Left hindlimb (tissue), 1 donor: ENCODE results near the gene PTPRM.
A peak's percentile ranks its signal among the peaks of the same experiment; 100 is the strongest.
"Not testable (repeated sequence)": the region's sequence is repeated elsewhere in the genome, so short reads cannot be mapped to it uniquely, and the experiment has no call there.

ENCODE experiments used
- DNase-seq: peaks from one replicate; pipeline ENCODE4 v3.0.0-alpha.2; 2018

PTPRM gene

DNA sequence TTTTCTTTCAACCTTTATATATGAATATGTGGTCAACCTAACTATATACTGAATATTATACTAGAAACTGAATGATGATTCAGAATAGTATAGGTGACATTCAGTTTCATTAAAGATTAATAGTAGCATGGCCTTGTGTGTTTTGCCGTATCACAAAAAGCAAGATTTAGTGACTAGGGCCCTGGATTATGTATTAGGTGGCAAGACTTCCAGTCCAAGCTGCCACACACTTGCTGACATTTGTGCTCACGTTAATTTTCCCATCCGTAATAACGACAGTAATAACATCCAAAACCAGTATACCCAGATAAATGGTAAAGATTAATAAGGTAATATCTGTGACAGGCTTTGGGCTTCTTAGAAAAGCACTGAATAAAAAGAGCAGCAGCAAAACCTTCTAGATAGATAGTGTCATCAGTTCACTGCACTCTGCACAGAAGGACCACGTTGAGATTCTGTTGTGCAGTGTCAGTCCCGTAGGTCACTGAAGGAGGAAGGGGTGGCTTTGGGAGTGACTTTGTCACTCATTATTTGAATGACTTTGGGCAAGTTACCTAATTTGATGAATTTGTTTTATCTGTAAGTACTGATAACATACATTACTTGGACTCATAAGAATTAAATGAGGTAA is 451.7 kb downstream of the PTPRM start:
- DNase-seq: no peak

DNA sequence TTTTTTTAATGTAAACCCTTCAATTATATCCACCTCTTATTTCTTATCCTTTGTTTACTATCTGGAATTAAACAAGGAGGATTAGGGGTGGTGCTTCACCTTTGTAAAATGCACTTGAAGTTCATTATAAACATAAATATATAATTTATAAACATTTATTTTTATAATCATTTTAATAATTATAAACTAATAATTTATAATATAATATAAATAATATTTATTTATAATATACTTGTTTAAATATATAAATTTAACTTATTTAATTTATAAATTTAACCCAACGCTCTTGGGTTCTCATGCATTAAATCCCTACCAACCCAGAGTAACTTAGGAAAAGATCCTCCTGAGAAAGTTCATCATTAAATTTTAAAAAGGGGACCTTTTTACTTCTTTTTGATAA is 452.5 kb downstream of the PTPRM start:
- DNase-seq: no peak

DNA sequence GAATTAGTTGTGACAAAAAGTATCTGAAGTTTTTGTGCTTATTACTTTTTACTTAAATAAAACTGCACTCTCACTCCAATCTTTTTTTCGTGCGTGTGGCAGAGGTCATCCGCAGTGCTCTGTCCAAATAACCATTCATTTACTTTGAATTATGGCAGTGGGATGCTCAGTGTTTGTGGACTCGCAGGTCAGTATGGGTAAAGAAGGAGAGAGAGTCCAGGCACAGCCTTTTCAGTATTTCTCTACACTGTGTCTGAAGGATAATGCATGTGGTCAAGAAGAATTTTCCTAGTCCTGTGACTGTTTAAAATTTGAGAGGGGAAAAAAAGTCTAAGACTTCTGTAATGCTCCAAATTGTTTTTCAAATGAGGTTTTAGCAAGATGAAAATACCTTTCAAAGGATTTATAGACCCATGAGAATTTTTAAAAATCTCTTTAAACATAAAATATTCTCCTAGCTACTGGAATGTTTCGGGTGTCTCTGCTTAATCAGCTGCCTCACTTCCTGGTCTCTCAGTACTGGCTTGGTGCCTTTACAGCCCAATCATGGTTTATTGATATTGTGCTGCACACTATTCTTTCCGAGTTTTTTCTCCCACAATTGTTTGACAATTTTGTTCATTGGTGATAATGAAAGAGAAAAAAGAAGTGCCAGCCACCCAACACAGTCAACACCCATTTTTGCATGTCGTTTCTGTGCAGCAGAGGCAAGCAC is 453.2 kb downstream of the PTPRM start:
- DNase-seq: no peak

DNA sequence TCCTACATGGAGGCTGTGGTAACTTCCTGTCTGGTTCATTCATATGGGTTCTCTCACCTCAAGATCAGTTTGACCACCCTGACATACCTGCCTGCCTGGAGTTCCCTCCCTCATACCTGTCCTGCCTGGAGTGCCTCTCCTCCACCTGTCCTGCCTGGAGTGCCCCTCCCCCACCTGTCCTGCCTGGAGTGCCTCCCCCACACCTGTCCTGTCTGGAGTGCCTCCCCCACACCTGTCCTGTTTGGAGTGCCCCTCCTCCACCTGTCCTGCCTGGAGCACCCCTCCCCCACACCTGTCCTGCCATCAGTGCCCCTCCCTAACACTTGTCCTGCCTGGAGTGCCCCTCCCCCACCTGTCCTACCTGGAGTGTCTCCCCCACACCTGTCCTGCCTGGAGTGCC is 461.9 kb downstream of the PTPRM start:
- DNase-seq: no peak

DNA sequence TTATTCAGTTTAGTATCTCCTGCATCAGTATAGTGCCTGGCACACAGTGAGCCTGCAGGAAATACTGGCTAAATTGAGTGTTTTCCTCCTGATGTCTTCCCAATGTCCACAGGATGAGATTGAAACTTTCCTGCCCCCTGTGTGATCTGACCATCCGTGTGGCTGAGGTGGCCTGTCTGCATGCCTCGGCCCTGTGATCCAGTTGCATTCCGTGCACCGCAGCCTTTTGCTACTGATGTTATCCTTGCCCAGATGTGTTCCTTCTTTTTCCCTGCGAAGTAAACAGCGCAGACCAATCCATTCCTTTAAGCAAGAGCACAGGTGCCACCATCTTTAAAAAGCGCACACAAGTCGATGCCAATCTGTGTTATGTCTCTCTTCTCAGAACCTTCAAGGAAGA is 462.6 kb downstream of the PTPRM start:
- no peak for DNase-seq

DNA sequence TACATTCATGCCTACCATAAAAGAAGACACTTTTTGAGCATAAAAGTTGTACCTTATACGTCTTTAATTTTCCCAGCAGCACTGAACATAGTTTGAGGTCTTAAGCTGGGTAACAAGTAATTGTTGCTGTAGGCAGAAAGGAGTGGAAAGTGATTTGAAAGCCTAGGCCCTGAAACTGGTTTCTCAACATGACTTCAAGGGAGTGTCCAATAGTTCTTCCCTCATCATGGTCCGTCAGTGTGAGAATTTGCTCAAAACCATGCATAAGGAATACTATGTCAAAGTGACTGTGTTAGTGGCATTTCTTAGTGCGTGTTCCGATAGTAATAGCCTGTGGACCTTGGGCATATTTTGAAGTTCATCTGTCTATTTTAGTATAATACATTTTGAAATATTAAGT is 463.1 kb downstream of the PTPRM start:
- DNase-seq: no peak

DNA sequence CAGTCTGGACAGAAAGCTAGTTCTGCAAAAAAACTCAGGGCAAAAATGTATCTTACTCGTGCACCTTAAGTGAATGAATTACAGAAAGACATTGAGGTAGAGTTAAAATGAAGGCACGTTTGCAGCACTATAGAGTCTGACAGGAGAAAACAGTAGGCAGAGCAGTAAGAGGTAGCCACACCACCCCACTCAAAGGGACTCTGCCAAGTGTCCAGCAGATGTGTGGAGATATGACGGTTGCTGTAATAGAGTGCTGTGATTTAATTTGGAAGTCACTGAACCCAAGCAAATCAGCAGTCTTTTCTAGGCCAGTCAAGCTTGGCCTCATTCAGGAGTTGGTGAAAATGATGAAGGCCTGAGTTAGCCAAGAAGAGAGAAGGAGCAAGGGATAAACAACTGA is 464.4 kb downstream of the PTPRM start:
- no peak for DNase-seq

DNA sequence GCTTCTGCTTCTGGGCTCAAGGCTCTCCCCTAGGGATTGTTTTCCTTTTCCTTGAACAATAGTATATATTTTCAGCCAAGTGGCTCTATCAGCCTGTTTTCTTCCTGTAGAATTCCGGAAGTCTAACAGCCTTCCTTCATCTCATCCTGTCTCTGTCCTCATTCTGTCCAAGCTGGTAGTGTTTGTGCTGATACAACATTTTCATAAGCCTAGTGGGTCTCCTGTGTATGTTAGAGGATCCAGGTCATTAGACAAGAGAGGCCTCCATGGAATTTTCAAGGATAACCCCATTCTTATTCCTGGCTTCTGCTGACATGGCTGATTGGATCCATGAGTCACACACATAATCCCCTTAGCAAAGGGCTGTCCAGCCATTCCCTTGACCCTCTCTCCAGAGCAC is 467.6 kb downstream of the PTPRM start:
- DNase-seq: no peak

DNA sequence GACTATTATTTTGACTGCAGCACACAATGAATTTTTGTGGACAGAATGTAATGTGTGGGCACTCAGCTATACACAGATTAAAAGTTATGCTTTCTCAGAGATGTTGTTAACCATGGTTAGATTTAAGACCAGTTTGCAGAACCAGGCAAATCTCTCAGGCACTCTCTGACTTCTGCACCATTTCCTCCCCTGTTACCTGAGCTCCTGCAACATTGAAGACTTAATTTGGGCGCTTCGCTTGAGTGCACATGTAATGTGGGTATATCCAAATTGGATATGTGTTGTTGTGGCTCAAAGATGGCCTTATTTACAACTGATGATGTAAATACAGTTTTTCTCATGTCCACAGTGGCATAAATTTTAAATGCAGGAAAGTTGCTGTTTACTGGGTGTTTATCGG is 469.4 kb downstream of the PTPRM start:
- DNase-seq: no peak

DNA sequence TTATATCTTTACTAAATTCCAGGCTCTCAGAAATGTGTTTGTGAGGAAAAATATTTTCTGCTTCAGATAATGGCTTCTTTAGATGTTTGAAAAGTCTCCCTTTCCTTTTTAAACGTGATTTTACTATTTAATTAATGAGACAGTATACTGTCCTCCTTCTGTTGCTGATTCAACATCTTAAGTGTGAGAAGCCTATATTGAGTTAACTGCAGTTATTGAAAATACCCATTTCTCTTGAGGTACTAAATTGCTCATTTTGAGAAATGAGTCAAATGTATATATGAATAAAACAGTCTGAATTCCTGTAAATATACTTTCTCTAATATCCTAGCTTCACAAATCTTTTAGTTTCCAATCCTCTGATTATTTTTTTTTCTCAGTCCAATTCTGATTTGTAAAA is 470.2 kb downstream of the PTPRM start:
- DNase-seq: no peak

DNA sequence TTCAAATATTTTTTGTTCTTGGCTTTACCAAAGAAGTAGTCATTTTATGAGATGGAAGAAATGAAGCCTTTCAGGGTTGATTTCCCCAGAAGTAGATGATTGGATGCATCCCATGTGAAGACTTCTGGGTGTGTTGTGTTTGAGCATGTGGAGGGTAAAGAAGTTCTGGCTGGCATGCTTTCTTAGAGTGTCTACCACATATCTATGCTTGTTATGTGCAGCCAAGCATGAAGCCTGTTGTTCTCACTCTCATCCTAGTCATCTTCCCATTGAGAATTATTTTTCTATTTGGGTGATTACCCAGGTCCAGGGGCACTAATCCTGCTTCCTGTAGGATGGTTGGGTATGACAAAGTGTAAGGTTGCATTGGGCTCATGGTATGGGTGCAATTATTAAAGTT is 472.9 kb downstream of the PTPRM start:
- DNase-seq: no peak

DNA sequence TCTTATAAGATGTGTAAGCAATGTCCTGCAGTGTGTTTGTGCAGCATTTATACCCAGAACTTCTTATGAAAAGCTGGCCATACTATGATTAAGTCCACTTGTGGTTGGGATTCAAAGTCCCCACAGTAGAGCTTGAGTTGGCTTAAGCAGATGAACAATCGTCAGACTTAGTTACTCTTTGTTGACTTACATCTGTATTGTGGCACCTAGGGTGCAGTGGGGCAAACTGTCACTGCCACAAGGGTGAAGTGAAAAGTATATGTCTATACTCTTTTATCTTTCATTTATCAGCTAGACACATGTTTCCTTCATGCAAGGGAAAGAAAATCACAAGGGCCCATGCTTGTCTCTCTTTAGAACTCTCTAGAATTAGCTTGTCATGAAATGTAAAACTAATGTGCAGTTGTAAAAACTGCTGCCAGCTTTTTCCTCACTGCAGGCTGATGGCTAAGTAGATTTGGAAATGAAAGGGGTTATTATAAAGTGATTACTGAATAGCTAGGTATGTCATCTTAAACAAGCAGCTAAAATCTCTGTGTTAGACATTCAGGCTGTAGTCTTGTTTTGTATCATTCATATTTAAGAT is 474.5 kb downstream of the PTPRM start:
- DNase-seq: no peak

DNA sequence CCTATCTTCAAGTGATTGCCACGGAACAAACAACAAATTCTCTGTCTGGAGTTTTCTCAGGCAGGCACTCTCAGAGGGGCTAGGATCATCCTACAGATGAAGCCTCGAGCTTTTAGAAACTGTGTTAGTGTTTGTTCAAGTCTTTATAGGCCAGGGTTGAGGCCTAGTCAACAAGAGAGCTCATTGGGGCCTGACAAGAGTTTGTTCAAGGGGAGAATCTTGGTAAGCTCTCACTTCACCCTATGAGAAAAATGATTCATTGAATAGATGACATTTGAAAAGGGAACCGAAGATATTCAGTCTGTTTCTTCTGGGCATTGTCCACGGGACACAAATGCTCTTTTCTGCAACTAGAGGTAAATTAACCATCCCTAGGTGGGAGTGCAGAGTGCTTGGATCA is 476.9 kb downstream of the PTPRM start:
- no peak for DNase-seq

DNA sequence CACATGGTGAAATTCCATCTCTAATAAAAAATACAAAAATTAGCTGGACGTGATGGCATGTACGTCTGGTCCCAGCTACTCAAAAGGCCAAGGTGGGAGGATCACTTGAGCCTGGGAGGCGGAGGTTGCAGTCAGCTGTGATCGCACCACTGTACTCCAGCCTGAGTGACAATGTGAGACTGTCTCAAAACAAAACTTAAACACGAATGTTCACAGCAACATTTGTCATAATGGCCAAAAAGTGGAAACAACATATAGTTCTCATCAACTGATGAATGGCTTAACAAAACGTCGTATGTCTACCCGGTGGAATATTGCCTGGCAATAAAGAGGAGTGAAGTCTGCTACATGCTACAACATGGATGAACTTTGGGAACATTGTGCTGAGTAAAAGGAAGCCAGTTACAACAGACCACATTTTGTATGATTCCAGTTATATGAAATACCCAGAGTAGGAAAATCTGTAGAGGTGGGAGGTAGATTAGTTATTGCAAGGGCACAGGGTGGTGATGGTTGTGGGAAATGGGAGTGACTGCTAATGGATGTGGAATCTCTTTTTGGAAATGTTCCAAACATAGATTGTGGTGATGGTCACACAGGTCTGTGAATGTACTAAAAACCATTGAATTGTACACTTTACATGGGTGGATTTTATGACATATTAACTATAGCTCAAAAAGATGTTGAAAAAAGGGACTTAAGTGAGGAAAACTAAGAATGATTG is 478.2 kb downstream of the PTPRM start:
- no peak for DNase-seq

DNA sequence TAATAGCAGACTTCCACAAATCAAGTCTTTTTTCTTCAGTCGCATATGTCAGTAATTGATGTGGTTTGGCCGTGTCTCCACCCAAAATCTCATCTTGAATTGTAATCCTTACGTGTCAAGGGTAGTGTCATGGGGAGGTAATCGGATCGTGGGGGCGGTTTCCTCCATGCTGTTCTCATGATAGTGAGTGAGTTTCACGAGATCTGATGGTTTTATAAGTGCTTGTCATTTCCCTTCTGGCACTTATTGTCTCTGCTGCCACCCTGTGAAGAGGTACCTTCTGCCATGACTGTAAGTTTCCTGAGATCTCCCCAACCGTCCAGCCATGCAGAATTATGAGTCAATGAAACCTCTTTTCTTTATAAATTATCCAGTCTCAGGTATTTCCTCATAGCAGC is 478.8 kb downstream of the PTPRM start:
- DNase-seq: no peak

DNA sequence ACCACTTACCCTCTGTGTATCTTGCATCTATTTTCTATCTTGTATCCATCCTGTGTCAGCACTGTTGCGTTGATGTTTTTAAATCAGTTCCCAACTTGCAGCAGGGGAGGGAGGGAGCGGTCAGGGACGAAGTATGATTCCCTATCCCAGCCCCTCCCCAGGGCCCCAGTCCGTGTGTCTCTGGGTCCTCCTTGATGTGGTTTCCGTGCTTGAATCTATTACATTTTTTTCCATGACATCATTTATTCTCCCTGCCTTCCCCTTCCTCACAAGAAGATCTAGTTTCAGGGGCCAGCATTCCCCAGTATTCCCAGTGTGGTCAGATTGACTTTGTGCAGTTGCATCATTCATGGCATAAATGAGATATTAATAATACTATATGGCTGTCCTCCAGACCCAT is 479.3 kb downstream of the PTPRM start:
- DNase-seq: no peak

DNA sequence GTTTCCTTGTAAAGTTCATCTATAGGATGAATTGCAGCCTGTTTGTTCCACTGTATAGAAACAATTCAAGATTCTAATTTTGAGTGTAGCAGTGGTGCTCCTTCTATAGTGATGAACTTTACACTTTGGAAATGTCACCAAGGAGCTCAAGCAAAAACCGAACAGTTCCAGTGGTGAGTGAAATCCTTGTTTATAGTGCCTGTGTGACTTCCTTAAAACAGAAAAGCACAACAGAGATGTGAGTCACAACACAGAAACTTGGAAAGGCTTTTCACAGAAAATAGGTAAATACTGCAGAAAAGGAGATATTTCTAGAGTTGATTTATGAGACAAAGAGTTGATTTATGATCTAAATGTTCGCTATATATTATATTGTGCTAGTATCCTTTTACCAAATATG is 482.0 kb downstream of the PTPRM start:
- DNase-seq: no peak

DNA sequence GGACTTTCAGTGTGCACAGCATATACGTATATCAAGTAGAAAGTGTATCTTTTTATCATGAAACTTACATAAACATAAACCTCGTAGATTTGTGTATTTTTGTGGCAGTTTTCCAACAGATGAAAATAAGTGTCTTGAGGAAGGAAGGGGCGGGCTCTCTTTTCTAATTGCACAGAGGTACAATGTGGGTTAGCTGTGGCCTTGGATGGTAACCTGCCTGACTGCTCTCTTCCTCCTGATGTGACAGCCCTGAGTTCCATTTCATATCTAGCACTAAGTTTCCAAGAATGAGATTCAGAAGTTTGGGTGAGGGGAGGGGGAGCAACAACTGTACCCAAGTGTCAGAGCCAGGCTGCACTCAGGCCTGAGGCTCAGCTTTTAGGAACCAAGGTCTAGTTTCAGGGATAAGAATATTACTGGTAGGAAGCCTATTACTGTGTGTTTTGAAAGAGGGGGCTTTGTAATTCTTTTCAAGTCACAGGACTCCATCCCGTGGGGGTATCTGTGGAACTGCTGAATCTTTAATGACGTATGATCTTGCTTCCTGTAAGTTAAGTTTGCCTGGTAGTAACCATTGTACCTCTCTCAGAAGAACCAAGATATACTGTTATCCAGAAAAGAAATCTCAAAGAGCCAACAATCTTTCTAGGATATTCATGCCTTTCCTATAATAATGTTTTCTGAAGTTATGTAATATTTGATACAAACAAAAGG is 483.7 kb downstream of the PTPRM start:
- peak; percentile 31 for DNase-seq

DNA sequence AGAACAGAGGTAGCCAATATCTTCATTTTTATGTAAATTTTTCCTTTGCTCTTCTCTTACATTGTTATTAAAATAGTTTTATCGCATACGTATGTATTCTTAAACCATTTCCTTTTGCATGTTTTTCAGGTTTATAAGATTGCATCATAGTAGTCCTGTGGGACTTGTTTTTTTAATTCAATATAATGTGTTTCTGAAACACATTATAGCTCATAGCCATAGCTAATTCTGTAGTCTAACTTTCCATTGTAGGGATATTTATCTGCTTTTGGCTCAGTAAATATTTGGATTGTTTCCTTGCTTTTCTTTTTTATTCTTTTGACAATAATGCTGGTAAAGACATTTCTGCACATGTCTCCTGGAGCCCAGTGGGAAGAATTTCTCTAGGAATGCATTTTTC is 484.3 kb downstream of the PTPRM start:
- no peak for DNase-seq

DNA sequence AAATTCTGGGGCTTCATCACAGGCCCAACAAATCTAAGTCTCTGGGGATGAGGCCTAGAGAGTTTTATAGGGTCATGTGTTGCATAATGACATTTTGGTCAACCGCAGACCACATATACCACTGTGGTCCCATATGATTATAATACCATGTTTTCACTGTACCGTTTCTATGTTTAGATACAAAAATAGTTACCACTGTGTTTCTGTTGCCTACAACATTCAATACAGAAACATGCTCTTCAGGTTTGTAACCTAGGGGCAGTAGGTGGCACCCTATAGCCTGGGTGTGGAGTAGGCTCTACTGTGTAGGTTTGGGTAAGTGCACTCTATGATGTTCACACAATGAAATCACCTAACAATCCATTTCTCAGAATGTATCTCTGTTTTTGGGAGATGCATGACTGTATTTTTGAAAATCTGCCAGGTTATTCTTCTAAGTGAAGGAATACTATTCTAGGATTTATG is 485.2 kb downstream of the PTPRM start:
- peak; percentile 31 for DNase-seq

DNA sequence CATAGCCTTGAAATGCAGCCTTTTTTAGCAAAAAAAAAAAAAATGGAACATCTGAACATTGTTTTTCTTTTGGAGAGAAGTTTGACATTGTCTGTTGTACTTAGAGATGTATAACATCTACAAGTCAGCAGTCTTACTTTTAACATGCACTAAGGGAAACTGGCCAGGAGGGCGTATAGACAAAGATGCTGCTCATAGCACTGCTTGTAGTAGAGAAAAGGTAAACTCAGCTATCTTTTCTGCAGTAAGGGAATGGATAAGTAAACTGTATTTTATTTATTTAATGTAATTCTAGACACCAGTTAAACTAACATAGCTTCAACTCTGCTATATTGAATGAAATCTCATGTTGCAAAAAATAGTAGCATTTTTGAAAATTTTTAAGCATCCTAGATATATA is 489.6 kb downstream of the PTPRM start:
- DNase-seq: no peak

DNA sequence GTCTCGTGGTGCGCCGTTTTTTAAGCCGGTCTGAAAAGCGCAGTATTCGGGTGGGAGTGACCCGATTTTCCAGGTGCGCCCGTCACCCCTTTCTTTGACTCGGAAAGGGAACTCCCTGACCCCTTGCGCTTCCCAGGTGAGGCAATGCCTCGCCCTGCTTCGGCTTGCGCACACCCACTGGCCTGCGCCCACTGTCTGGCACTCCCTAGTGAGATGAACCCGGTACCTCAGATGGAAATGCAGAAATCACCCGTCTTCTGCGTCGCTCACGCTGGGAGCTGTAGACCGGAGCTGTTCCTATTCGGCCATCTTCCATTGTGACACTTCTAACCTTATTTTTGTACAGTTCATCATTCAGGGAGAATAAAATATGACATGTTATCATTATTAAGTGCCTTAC is 496.0 kb downstream of the PTPRM start:
- DNase-seq: not testable (repeated sequence)

DNA sequence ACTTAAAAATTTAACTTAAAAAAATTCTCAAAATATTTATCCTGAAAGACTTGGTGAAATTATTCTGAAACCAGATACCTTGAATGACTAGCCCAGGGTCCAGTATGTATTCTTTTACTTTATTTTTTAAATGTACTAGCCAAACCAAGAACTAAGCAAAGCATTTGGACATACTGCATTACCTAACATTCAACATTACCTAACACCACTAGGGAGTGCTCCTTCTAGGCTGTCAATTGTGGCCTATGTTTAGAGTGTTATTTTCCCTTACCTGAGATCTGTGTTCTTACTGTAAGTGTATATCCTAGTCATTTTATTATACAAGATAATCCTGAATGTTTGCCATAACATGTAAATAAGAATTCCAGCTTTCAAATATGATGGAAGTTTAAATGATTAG is 496.6 kb downstream of the PTPRM start:
- no peak for DNase-seq
